Cerebellar nuclear complex (tissue), 1 donor: ENCODE results near the gene KCNF1.

ENCODE experiments used
- DNase-seq, 2 experiments: peaks; one replicate each; lab custom pipeline; 2025; lab: John Stamatoyannopoulos, UW

KCNF1 gene

DNA sequence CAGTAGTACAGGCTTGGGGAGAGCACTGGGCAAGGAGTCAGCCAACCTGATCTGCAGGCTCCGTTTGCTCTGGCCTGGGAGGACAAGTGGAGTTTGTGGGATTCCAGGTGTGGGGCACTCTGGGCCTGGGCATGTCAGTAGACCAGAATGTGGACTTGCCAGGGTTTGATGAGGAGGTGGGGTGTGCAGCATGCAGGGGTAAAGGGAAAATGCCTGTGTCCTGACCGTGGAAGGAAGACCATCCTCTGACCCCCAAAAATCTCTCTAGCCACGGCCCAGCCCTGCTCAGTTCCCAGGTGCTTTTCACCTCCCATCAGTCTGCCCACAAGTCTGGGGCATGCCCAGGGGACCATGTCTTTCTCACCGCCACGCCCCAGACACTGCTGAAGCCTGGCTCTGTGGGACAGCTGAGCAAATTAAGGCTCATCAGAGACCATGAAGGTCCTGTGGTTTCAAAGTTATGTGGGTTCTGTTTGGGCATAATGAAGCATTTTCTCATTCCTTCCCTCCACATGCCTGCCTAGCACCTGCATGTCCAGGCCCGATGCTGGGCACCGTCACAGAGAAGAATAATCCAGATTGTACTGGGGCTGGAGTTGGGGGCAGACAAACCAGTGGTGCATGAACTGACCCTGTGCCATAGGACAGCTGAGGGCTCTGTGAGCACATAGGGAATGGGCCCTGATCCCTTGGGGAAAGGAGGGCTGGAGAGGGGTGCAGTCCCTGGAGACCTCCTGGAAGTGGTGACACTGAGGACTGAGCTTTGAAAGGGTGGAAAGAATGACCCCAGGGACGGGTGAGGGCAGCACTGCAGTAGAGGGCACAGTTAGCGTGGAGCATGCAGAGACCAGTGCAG, 6.5 kb upstream of the KCNF1 start:
- DNase-seq = no peak

DNA sequence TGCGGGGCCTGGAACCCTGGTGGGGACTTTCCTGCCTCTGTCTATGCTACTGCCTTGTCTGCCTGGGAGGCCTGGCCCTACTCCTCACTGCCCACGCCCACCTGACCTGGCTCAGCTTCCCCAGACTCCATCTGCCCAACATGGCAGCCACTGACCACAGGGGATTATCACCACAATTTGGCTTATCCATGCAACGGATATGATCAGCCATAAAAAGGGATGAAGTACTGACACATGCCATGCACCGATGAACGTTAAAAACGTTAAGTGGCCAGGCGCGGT, 5.9 kb upstream of the KCNF1 start:
- DNase-seq = no peak

- DNase-seq = no peak
Observed at GRCh38 chr2:10906926-10907625, 4.7 kb upstream of the KCNF1 start.

DNA sequence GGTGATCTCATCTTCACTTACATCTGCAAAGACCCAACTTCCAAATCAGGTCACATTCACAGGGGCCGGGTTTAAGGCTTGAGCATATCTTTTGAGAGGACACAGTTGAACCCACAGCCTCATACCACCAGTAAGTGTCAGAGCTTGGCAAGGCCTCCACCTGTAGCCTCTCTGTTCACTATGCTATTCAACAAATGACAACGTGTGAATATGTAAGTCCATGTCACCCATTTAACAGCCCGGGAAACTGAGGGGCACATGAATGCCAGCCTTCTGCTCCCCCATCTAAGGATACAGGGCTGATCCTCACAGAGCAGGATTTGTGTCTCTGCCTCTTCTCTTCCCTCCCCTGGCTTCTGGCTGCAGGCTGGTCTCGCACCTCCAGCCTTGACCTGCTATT, 3.5 kb upstream of the KCNF1 start:
- DNase-seq = no peak

- DNase-seq = no peak
Observed at GRCh38 chr2:10909050-10909995, 2.4 kb upstream of the KCNF1 start.

GRCh38 chr2:10909996-10910341, 1.8 kb upstream of the KCNF1 start:
- no peak for DNase-seq

- DNase-seq = no peak
Observed at GRCh38 chr2:10910625-10911024, 1.1 kb upstream of the KCNF1 start.

DNA sequence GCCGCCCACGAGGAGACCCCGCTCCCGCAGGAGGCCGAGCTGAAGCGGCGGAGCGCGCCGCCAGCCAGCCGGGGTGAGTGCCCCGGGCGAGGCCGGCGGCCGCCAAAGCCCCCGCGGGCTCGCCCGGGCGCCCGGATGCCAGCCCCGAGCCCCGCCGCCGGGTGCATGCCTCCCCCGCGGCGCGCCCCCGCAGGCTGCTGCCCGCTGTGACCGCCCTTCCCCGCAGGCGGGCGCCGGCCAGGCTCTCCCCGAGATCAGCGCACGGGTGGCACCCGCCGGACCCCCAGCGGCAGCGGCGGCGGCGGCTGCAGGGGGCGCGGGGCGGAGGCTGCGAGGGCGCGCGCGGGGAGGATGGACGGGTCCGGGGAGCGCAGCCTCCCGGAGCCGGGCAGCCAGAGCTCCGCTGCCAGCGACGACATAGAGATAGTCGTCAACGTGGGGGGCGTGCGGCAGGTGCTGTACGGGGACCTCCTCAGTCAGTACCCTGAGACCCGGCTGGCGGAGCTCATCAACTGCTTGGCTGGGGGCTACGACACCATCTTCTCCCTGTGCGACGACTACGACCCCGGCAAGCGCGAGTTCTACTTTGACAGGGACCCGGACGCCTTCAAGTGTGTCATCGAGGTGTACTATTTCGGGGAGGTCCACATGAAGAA, 470 bp downstream of the KCNF1 start:
- no peak for DNase-seq

DNA sequence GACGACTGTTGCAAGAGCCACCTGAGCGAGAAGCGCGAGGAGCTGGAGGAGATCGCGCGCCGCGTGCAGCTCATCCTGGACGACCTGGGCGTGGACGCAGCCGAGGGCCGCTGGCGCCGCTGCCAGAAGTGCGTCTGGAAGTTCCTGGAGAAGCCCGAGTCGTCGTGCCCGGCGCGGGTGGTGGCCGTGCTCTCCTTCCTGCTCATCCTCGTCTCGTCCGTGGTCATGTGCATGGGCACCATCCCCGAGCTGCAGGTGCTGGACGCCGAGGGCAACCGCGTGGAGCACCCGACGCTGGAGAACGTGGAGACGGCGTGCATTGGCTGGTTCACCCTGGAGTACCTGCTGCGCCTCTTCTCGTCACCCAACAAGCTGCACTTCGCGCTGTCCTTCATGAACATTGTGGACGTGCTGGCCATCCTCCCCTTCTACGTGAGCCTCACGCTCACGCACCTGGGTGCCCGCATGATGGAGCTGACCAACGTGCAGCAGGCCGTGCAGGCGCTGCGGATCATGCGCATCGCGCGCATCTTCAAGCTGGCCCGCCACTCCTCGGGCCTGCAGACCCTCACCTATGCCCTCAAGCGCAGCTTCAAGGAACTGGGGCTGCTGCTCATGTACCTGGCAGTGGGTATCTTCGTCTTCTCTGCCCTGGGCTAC, 1.2 kb downstream of the KCNF1 start:
- no peak for DNase-seq

- DNase-seq = no peak
Observed at GRCh38 chr2:10913501-10914271, 2.0 kb downstream of the KCNF1 start.

- no peak for DNase-seq
Observed at GRCh38 chr2:10914272-10914693, 2.5 kb downstream of the KCNF1 start.

GRCh38 chr2:10915236-10915635, 3.5 kb downstream of the KCNF1 start:
- DNase-seq = no peak

- no peak for DNase-seq
Observed at GRCh38 chr2:10915731-10916276, 4.1 kb downstream of the KCNF1 start.

GRCh38 chr2:10916953-10917352, 5.2 kb downstream of the KCNF1 start:
- DNase-seq = no peak

GRCh38 chr2:10917927-10918326, 6.2 kb downstream of the KCNF1 start:
- no peak for DNase-seq

GRCh38 chr2:10918661-10919409, 7.1 kb downstream of the KCNF1 start:
- DNase-seq = no peak

GRCh38 chr2:10919410-10919770, 7.7 kb downstream of the KCNF1 start:
- DNase-seq = no peak

- no peak for DNase-seq
Observed at GRCh38 chr2:10919771-10920621, 8.3 kb downstream of the KCNF1 start.
